Parathyroid adenoma (tissue), 2 donors: ENCODE data around the gene TFCP2L1.

Experiments used
- H2AFZ ChIP-seq: fragments of 300-600 bp; sonication (generic); one replicate; pipeline ENCODE4 v1.7.0; 2017; ENCODE audit warnings: antibody characterized with exemption, mild to moderate bottlenecking
- H3K27ac ChIP-seq: fragments of 300-600 bp; sonication (generic); one replicate; pipeline ENCODE4 v1.7.0; 2017
- H3K27me3 ChIP-seq: fragments of 300-600 bp; sonication (generic); one replicate; pipeline ENCODE4 v1.7.0; 2017; ENCODE audit warnings: low read length; ENCODE audit not compliant: control insufficient read depth, insufficient read depth
- H3K36me3 ChIP-seq: fragments of 300-600 bp; sonication (generic); one replicate; pipeline ENCODE4 v1.7.0; 2017; ENCODE audit warnings: low read length; ENCODE audit not compliant: control insufficient read depth, insufficient read depth
- H3K4me1 ChIP-seq: fragments of 300-600 bp; sonication (generic); one replicate; pipeline ENCODE4 v1.7.0; 2017; ENCODE audit warnings: control low read depth
- H3K4me2 ChIP-seq: fragments of 300-600 bp; sonication (generic); one replicate; pipeline ENCODE4 v1.7.0; 2017; ENCODE audit warnings: low read length
- H3K4me3 ChIP-seq: fragments of 300-600 bp; sonication (generic); one replicate; pipeline ENCODE4 v1.7.0; 2017; ENCODE audit warnings: low read depth, low read length
- H3K79me2 ChIP-seq: fragments of 300-600 bp; sonication (generic); one replicate; pipeline ENCODE4 v1.7.0; 2017; ENCODE audit warnings: control low read depth
- H3K9ac ChIP-seq: fragments of 300-600 bp; sonication (generic); one replicate; pipeline ENCODE4 v1.7.0; 2017; ENCODE audit warnings: mild to moderate bottlenecking
- H3K9me3 ChIP-seq: fragments of 300-600 bp; sonication (generic); one replicate; pipeline ENCODE4 v1.7.0; 2017; ENCODE audit warnings: low read length; ENCODE audit not compliant: control insufficient read depth
- TF ChIP-seq, protein P1 (sequence below): fragments of 300-600 bp; sonication (generic); IDR thresholded peaks from one replicate; pipeline ENCODE4 v1.7.0; 2017; ENCODE audit warnings: antibody characterized with exemption, mild to moderate bottlenecking
- donor health status: primary hyperparathyroidism.

TFCP2L1 gene

DNA sequence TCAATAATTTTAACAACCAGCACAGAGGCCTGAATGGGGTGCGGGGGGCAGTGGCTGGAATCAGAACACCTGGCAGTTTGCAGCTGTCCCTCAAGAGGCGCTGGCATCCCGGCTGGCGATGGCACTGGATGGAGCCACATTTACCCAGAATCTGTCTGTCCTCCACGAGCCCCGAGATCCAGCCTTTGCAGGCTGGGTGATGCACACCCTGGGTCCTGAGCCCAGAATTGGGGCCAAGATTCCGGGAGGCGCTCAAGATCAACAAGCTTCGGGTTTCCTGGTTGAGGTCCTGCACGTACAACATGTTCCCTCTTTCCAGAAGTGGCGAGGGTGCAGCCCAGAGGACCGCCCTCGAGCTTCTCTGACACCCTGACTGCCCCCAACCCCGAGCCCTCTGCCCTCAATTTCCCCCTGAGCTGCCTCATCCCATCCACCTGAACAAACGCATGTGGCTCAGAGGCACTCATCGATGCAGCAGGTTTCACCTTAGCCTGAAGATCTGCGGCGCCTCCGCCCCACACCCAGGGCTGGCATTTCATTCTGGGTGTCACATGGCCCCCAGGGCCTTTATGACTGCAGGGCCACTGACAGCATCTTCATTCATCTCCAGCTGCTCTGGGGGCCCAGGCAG, 97.5 kb downstream of the TFCP2L1 start:
- Histone ChIP-seq H3K9ac (no peak overlapping the region), H3K4me2 (no peak overlapping the region), H3K4me3 (no peak overlapping the region), H2AFZ (no peak overlapping the region), H3K79me2 (no peaks in the 10 kb centered on the region), H3K27ac (no peak overlapping the region), H3K36me3 (no peaks in the 10 kb centered on the region), H3K4me1 (peaks cover 6% of the 10 kb centered on the region), H3K27me3 (no peaks in the 10 kb centered on the region), H3K9me3 (no peaks in the 10 kb centered on the region)
- TF ChIP-seq, protein P1, sequence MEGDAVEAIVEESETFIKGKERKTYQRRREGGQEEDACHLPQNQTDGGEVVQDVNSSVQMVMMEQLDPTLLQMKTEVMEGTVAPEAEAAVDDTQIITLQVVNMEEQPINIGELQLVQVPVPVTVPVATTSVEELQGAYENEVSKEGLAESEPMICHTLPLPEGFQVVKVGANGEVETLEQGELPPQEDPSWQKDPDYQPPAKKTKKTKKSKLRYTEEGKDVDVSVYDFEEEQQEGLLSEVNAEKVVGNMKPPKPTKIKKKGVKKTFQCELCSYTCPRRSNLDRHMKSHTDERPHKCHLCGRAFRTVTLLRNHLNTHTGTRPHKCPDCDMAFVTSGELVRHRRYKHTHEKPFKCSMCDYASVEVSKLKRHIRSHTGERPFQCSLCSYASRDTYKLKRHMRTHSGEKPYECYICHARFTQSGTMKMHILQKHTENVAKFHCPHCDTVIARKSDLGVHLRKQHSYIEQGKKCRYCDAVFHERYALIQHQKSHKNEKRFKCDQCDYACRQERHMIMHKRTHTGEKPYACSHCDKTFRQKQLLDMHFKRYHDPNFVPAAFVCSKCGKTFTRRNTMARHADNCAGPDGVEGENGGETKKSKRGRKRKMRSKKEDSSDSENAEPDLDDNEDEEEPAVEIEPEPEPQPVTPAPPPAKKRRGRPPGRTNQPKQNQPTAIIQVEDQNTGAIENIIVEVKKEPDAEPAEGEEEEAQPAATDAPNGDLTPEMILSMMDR = no peak

DNA sequence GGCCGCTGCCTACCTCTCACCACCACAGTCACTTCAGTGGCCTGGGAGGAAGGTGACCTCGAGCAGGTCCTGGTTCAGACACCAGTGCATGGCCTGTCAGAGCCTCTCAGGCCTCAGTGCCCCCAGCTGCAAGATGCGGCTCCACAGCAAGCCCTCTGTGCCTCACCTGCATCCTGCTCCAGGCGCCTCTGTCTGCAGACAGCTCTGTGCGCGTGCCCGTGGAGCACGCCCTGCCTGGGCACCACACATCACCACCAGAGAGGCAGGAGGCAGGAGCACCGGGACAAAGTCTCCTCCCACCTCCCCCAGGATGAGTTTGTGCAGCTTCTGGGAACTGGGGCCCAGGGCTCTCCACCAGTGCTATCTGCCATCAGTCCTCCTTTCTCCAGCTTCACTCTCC, 98.7 kb downstream of the TFCP2L1 start:
- Histone ChIP-seq H3K27ac (no peak overlapping the region), H3K9ac (no peak overlapping the region), H3K4me2 (no peak overlapping the region), H3K4me3 (no peak overlapping the region), H3K79me2 (no peaks in the 10 kb centered on the region), H3K36me3 (no peaks in the 10 kb centered on the region), H2AFZ (no peak overlapping the region), H3K9me3 (no peaks in the 10 kb centered on the region), H3K4me1 (peaks cover 6% of the 10 kb centered on the region), H3K27me3 (no peaks in the 10 kb centered on the region)
- TF ChIP-seq, protein P1 = no peak

DNA sequence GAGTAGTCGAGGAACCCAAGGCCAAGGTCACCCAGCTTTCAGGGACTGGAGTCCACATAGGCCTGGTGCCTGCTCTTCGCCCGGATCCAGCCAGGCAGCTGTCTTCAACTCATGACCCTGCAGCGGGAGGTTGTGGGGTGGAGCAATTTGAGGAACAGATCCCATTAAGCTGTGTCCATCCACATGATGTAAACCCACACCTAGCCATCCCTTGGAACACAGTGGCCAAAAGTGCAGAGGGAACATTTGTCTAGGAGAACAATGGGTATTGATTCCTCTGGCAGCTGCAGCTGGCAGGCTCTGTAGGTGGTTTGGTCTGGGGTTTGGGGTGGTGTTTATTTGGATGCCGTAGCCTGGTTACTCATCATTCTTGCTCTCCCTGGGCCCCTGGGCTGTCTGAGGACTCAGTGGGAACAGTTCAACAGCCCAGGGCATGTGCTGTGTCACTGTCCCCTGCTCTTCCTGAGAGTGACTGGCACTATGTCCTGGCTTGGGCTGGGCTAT, 99.4 kb downstream of the TFCP2L1 start:
- H3K27ac ChIP-seq = no peak overlapping the region
- H3K9ac ChIP-seq = no peak overlapping the region

DNA sequence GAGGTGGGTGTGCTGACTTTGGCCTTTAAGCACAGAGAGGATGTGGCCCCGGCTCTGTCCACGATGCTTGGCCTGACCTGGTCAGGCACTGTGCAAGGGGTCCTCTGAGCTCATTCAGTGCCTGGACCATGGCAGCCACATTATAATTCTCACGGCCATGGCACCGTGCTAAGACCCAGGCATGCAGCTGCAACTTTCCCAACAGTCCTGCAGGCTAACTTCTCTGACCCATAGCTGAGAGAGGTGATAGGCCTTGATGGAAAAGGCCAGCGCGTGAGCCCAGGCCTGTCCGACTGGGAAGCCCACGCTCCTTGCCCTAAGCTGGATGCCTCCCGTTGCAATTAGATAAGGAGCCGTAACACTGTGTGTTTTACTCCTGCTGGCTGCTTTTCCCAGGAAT, 99.9 kb downstream of the TFCP2L1 start:
- no peaks in the 10 kb centered on the region for H3K36me3 ChIP-seq
- TF ChIP-seq, protein P1 = no peak
- no peak overlapping the region for H2AFZ ChIP-seq
- no peaks in the 10 kb centered on the region for H3K27me3 ChIP-seq
- no peak overlapping the region for H3K4me3 ChIP-seq
- H3K9ac ChIP-seq = no peak overlapping the region
- H3K4me1 ChIP-seq = peaks cover 6% of the 10 kb centered on the region
- H3K4me2 ChIP-seq = no peak overlapping the region
- H3K79me2 ChIP-seq = no peaks in the 10 kb centered on the region
- H3K9me3 ChIP-seq = no peaks in the 10 kb centered on the region
- H3K27ac ChIP-seq = no peak overlapping the region

More for the DNA sequence above, 99.4 kb downstream of the TFCP2L1 start:
- H3K36me3 ChIP-seq = no peaks in the 10 kb centered on the region
- no peak overlapping the region for H3K4me2 ChIP-seq
- no peaks in the 10 kb centered on the region for H3K9me3 ChIP-seq
- TF ChIP-seq, protein P1 = no peak
- no peaks in the 10 kb centered on the region for H3K27me3 ChIP-seq
- no peak overlapping the region for H2AFZ ChIP-seq
- no peaks in the 10 kb centered on the region for H3K79me2 ChIP-seq
- H3K4me3 ChIP-seq = no peak overlapping the region
- H3K4me1 ChIP-seq = peaks cover 6% of the 10 kb centered on the region
